Omental fat pad (tissue), 4 donors: ENCODE data around the gene THOC2. TPM values are rescaled to one million over a fixed set of nuclear protein-coding genes. Genes with fewer than 3 reads are reported as not detected.

ENCODE experiments used
- ATAC-seq: fragments of 150-250 bp; one replicate; pipeline ENCODE4 v1.9.1; 2016; ENCODE audit warnings: mild to moderate bottlenecking, moderate library complexity; ENCODE audit not compliant: low FRiP score
- DNase-seq: peaks from one replicate; pipeline ENCODE4 v3.0.0-alpha.2; 2019; ENCODE audit warnings: low spot score
- CTCF ChIP-seq, 3 donors: fragments of 450-650 bp; IDR thresholded peaks; one replicate each; pipeline ENCODE4 v1.5.1; 2016 to 2017; ENCODE audit warnings: antibody characterized with exemption in 3 of 3, mild to moderate bottlenecking in 3 of 3, moderate library complexity in 2 of 3
- total RNA-seq, 4 donors: library from RNA; depleted of rRNA; stranded (reverse); fragments of >200 nt; gene quantifications; one replicate each; pipeline ENCODE4 v1.1.0, GENCODE V29; 2016

THOC2 gene
- total RNA-seq, 4 donors from 2014 or later = 64.0 to 111 (median 77.7) TPM

GRCh38 chrX:123756320-123756719 is 23.5 kb upstream of the THOC2 start:
- TF ChIP-seq CTCF (IDR thresholded peaks at IDR 0.05) = no peak
- DNase-seq (no peak), ATAC-seq (no peak)

GRCh38 chrX:123755107-123755506 is 22.3 kb upstream of the THOC2 start:
- DNase-seq (no peak), ATAC-seq (no peak)
- no peak for TF ChIP-seq CTCF (IDR thresholded peaks at IDR 0.05)

GRCh38 chrX:123753656-123754350 is 21.0 kb upstream of the THOC2 start:
- TF ChIP-seq CTCF (IDR thresholded peaks at IDR 0.05) = no peak
- no peak for ATAC-seq

GRCh38 chrX:123749643-123750042 is 16.8 kb upstream of the THOC2 start:
- DNase-seq (no peak), ATAC-seq (no peak)
- TF ChIP-seq CTCF (IDR thresholded peaks at IDR 0.05) = no peak

More at GRCh38 chrX:123753656-123754350, 21.0 kb upstream of the THOC2 start:
- DNase-seq = no peak

- no peak for ATAC-seq
- no peak for TF ChIP-seq CTCF (IDR thresholded peaks at IDR 0.05)
- DNase-seq = no peak
Measured at GRCh38 chrX:123745511-123745910, 12.7 kb upstream of the THOC2 start.

- no peak for TF ChIP-seq CTCF (IDR thresholded peaks at IDR 0.05)
- DNase-seq (no peak), ATAC-seq (no peak)
Measured at GRCh38 chrX:123743312-123743711, 10.5 kb upstream of the THOC2 start.

GRCh38 chrX:123742440-123742839 is 9.6 kb upstream of the THOC2 start:
- no peak for DNase-seq
- ATAC-seq = no peak
- TF ChIP-seq CTCF (IDR thresholded peaks at IDR 0.05) = no peak
